ENCODE measurements around the gene SHC2.

GRCh38 chr19:465056-465816, 4.4 kb upstream of the SHC2 start:
- no peak for TF ChIP-seq POLR2AphosphoS5 (IDR thresholded peaks at IDR 0.05; ENCODE audit: low read depth, low read length)
- TF ChIP-seq POLR2A (IDR thresholded peaks at IDR 0.05; ENCODE audit: low read depth, low read length), result no peak
- no peak for TF ChIP-seq TAF1 (IDR thresholded peaks at IDR 0.05; ENCODE audit: borderline replicate concordance, low read depth, low read length)

Data from GM12892 (cell line).